Measurements from ENCODE around the gene NTNG2.

- TF ChIP-seq CTCF (conservative IDR thresholded peaks at IDR 0.05; ENCODE audit: low read depth, low read length) (no peak), EZH2 (IDR thresholded peaks at IDR 0.05; ENCODE audit: low read length, unreplicated experiment) (no peak), EZH2phosphoT487 (IDR thresholded peaks at IDR 0.05; ENCODE audit: borderline replicate concordance, low read length) (no peak)
Measured at GRCh38 chr9:132168347-132168746, 6.5 kb downstream of the NTNG2 start.
